Measurements from ENCODE around the gene TMEM270. TPM values are rescaled to one million over a fixed set of nuclear protein-coding genes. Genes with fewer than 3 reads are reported as not detected.
"Not testable (repeated sequence)": the region's sequence is repeated elsewhere in the genome, so short reads cannot be mapped to it uniquely, and the experiment has no call there.

TMEM270 gene
- total RNA-seq, 1 experiment from 2014 or later = 0.72 TPM

GRCh38 chr7:73833251-73833919 lies 27.6 kb upstream of the TMEM270 start:
- peak overlapping the region; percentile 84 for H3K27ac ChIP-seq (ENCODE audit: low read length)
- no peaks in the 10 kb centered on the region for H3K27me3 ChIP-seq (ENCODE audit: control insufficient read depth, insufficient read depth, low read length)
- intact Hi-C loops (cut with micrococcal nuclease; ENCODE audit: unreplicated experiment) = no loop called here
- H3K4me1 ChIP-seq (ENCODE audit: control insufficient read depth, insufficient read depth, low read length) = peaks cover 28% of the 10 kb centered on the region
- ATAC-seq = peak; percentile 22
- no peaks in the 10 kb centered on the region for H3K9me3 ChIP-seq (ENCODE audit: control insufficient read depth, insufficient read depth, low read depth, low read length)
- CTCF ChIA-PET = interaction anchor here (0.8 kb wide), 1 partner anchor 17 kb away, joined by 5 read pairs; no protein-coding TSS in a partner anchor
- in situ Hi-C loops (cut with HindIII; ENCODE audit: low pct_unique_long_range_greater_than_20kb, low sequenced_read_pairs) = no loop called here
- H3K4me3 ChIP-seq (ENCODE audit: low read depth in 2 of 2, low read length in 2 of 2) = peak overlapping the region; percentile 73 to 97
- TF ChIP-seq CTCF (IDR thresholded peaks at IDR 0.05) (no peak), POLR2AphosphoS5 (IDR thresholded peaks at IDR 0.05; ENCODE audit: low read depth, low read length) (peak; percentile 88), SIN3A (IDR thresholded peaks at IDR 0.05; ENCODE audit: borderline replicate concordance, insufficient read depth, low read depth, low read length) (no peak; the same call in 1 of the 2 replicates), REST (IDR thresholded peaks at IDR 0.05; ENCODE audit: insufficient read depth in 1 of 2, low read depth in 2 of 2, low read length in 1 of 2) (peak in 1 of 2 experiments; percentile 75; a peak in 2 of 4 replicates), TCF7L2 (IDR thresholded peaks at IDR 0.05; ENCODE audit: low read depth, low read length) (no peak)
- POLR2A ChIA-PET = interaction anchor here (0.5 to 2.3 kb wide), 8 partner anchors 9 to 225 kb away, joined by 3 to 13 read pairs (median 4); partner anchors contain the start of genes ABHD11 and METTL27
- no peak for DNase-seq (ENCODE audit: low read depth, low spot score)
- no TSS peak for BruUV-seq (replicated peaks)
- no peaks in the 10 kb centered on the region; the same call in 1 of the 2 replicates for H3K36me3 ChIP-seq (ENCODE audit: control insufficient read depth, insufficient read depth, low read length)

GRCh38 chr7:73834626-73835191 lies 26.2 kb upstream of the TMEM270 start:
- TF ChIP-seq REST (IDR thresholded peaks at IDR 0.05; ENCODE audit: insufficient read depth in 1 of 2, low read depth in 2 of 2, low read length in 1 of 2) = no peak
- no peak for TF ChIP-seq TCF7L2 (IDR thresholded peaks at IDR 0.05; ENCODE audit: low read depth, low read length)
- TF ChIP-seq POLR2AphosphoS5 (IDR thresholded peaks at IDR 0.05; ENCODE audit: low read depth, low read length) = no peak
- TF ChIP-seq SIN3A (IDR thresholded peaks at IDR 0.05; ENCODE audit: borderline replicate concordance, insufficient read depth, low read depth, low read length) = no peak
- no peak for TF ChIP-seq CTCF (IDR thresholded peaks at IDR 0.05)
- Histone ChIP-seq H3K36me3 (ENCODE audit: control insufficient read depth, insufficient read depth, low read length) (no peaks in the 10 kb centered on the region; the same call in 1 of the 2 replicates), H3K4me3 (ENCODE audit: low read depth in 2 of 2, low read length in 2 of 2) (no peak overlapping the region), H3K27me3 (ENCODE audit: control insufficient read depth, insufficient read depth, low read length) (no peaks in the 10 kb centered on the region), H3K4me1 (ENCODE audit: control insufficient read depth, insufficient read depth, low read length) (peaks cover 32% of the 10 kb centered on the region), H3K9me3 (ENCODE audit: control insufficient read depth, insufficient read depth, low read depth, low read length) (no peaks in the 10 kb centered on the region), H3K27ac (ENCODE audit: low read length) (peak overlapping the region; percentile 54; the same call in 1 of the 2 replicates)
- intact Hi-C loops (cut with micrococcal nuclease; ENCODE audit: unreplicated experiment) (no loop called here), in situ Hi-C loops (cut with HindIII; ENCODE audit: low pct_unique_long_range_greater_than_20kb, low sequenced_read_pairs) (no loop called here)
- no TSS peak for BruUV-seq (replicated peaks)
- ATAC-seq (no peak), DNase-seq (ENCODE audit: low read depth, low spot score) (no peak)
- ChIA-PET POLR2A (interaction anchor here (0.6 to 0.7 kb wide), 2 partner anchors 70 to 154 kb away, joined by 3 to 6 read pairs; no protein-coding TSS in a partner anchor), CTCF (interaction anchor here (0.5 kb wide), 1 partner anchor 15 kb away, joined by 5 read pairs; no protein-coding TSS in a partner anchor)

GRCh38 chr7:73837167-73837566 lies 23.8 kb upstream of the TMEM270 start:
- POLR2A ChIA-PET = interaction anchor here (0.6 to 0.9 kb wide), 2 partner anchors 18 to 39 kb away, joined by 5 to 12 read pairs; no protein-coding TSS in a partner anchor
- H3K4me1 ChIP-seq (ENCODE audit: control insufficient read depth, insufficient read depth, low read length) = peaks cover 25% of the 10 kb centered on the region
- BruUV-seq (replicated peaks); CTCF ChIA-PET; H3K27me3 ChIP-seq (ENCODE audit: control insufficient read depth, insufficient read depth, low read length); ATAC-seq; intact Hi-C loops (cut with micrococcal nuclease; ENCODE audit: unreplicated experiment); H3K4me3 ChIP-seq (ENCODE audit: low read depth in 2 of 2, low read length in 2 of 2); H3K9me3 ChIP-seq (ENCODE audit: control insufficient read depth, insufficient read depth, low read depth, low read length); DNase-seq (ENCODE audit: low read depth, low spot score); H3K27ac ChIP-seq (ENCODE audit: low read length); in situ Hi-C loops (cut with HindIII; ENCODE audit: low pct_unique_long_range_greater_than_20kb, low sequenced_read_pairs); H3K36me3 ChIP-seq (ENCODE audit: control insufficient read depth, insufficient read depth, low read length): not testable (repeated sequence)

All from Panc1 (cell line).